ENCODE results near the gene PDE8A. TPM values are rescaled to one million over a fixed set of nuclear protein-coding genes. Genes with fewer than 3 reads are reported as not detected.

The PDE8A gene
- total RNA-seq, 1 experiment from 2014 or later = 27.4 TPM

DNA sequence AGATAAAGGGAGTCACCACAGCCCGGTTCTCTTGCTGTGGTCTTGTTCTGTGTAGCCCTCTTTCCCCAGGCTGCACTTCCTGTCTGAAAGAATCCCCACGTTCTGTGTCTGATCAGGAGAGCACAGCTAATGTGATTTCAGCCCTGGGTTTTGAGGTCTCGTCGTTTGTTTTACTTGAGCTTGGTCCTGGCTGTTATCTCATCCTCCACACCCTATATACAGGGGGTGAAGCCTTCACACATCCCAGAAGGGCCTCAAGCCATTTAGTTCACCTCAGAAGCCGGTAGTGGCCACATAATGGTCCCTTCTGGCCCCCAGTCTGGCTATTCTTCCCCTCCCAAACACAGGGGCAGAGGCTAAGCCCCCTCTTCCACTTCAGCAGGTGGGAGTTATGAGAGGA lies 115.6 kb downstream of the PDE8A start:
- ChIA-PET POLR2A (interaction anchor here (0.8 to 1.2 kb wide), 3 partner anchors 11 to 45 kb away, joined by 3 to 5 read pairs (median 4); no protein-coding TSS in a partner anchor), CTCF (interaction anchor here (0.5 to 0.7 kb wide), 3 partner anchors 16 to 46 kb away, joined by 3 to 4 read pairs (median 4); no protein-coding TSS in a partner anchor)
- H3K9me3 Mint-ChIP-seq (ENCODE audit: unreplicated experiment) = no peaks in the 10 kb centered on the region
- DNase-seq (ENCODE audit: unreplicated experiment) = no peak
- H3K4me1 Mint-ChIP-seq (ENCODE audit: insufficient read depth, unreplicated experiment) = peaks cover 20% of the 10 kb centered on the region
- H3K36me3 Mint-ChIP-seq (ENCODE audit: insufficient read depth, unreplicated experiment) = peaks cover 9% of the 10 kb centered on the region
- TF ChIP-seq CTCF (IDR thresholded peaks at IDR 0.05; ENCODE audit: unreplicated experiment) = no peak
- no peak overlapping the region for H3K4me3 Mint-ChIP-seq (ENCODE audit: unreplicated experiment)
- intact Hi-C loops (cut with micrococcal nuclease) = no loop called here
- H3K27ac Mint-ChIP-seq (ENCODE audit: low read depth, unreplicated experiment) = peak overlapping the region; percentile 97
- H3K27me3 Mint-ChIP-seq (ENCODE audit: insufficient read depth, unreplicated experiment) = no peaks in the 10 kb centered on the region
- BruUV-seq (replicated peaks) = no TSS peak

DNA sequence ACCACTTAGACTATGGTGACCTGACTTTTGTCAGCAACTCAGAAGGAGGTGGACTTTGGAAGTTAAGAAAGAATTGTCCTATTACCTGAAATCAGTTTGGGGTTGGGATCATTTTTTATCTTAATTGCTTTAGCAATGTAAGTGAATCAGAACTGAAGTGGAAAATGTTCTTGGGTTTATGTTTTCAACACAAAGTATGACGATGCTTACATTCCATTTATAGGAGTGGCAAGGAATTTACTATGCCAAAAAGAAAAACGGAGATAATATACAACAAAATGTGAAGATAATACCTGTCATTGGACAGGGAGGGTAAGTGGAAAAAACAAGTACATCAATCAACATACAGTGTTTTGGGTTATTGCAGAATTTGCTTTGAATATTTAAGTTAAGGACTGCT lies 116.1 kb downstream of the PDE8A start:
- peak; percentile 8 for DNase-seq (ENCODE audit: unreplicated experiment)
- BruUV-seq (replicated peaks) = no TSS peak
- H3K27ac Mint-ChIP-seq (ENCODE audit: low read depth, unreplicated experiment) = peak overlapping the region; percentile 97
- H3K9me3 Mint-ChIP-seq (ENCODE audit: unreplicated experiment) = no peaks in the 10 kb centered on the region
- no peaks in the 10 kb centered on the region for H3K27me3 Mint-ChIP-seq (ENCODE audit: insufficient read depth, unreplicated experiment)
- TF ChIP-seq CTCF (IDR thresholded peaks at IDR 0.05; ENCODE audit: unreplicated experiment) = no peak
- intact Hi-C loops (cut with micrococcal nuclease) = no loop called here
- peaks cover 20% of the 10 kb centered on the region for H3K4me1 Mint-ChIP-seq (ENCODE audit: insufficient read depth, unreplicated experiment)
- ChIA-PET POLR2A (interaction anchor here (0.9 to 1.6 kb wide), 2 partner anchors 45 to 116 kb away, joined by 5 to 6 read pairs; partner anchors contain the start of gene PDE8A), CTCF (no interaction called here)
- peak overlapping the region; percentile 1 for H3K4me3 Mint-ChIP-seq (ENCODE audit: unreplicated experiment)
- peaks cover 9% of the 10 kb centered on the region for H3K36me3 Mint-ChIP-seq (ENCODE audit: insufficient read depth, unreplicated experiment)

GRCh38 chr15:85099195-85099803 lies 117.6 kb downstream of the PDE8A start:
- H3K27me3 Mint-ChIP-seq (ENCODE audit: insufficient read depth, unreplicated experiment) = no peaks in the 10 kb centered on the region
- intact Hi-C loops (cut with micrococcal nuclease) = no loop called here
- H3K4me3 Mint-ChIP-seq (ENCODE audit: unreplicated experiment) = no peak overlapping the region
- no peak for DNase-seq (ENCODE audit: unreplicated experiment)
- CTCF ChIA-PET = interaction anchor here (0.6 kb wide), 1 partner anchor 68 kb away, joined by 3 read pairs; no protein-coding TSS in a partner anchor
- POLR2A ChIA-PET = interaction anchor here (1.6 kb wide), 1 partner anchor 118 kb away, joined by 6 read pairs; the partner anchor contains the start of gene PDE8A
- no peak for TF ChIP-seq CTCF (IDR thresholded peaks at IDR 0.05; ENCODE audit: unreplicated experiment)
- H3K4me1 Mint-ChIP-seq (ENCODE audit: insufficient read depth, unreplicated experiment) = peaks cover 19% of the 10 kb centered on the region
- no peak overlapping the region for H3K27ac Mint-ChIP-seq (ENCODE audit: low read depth, unreplicated experiment)
- BruUV-seq (replicated peaks) = no TSS peak
- H3K9me3 Mint-ChIP-seq (ENCODE audit: unreplicated experiment) = no peaks in the 10 kb centered on the region
- peaks cover 9% of the 10 kb centered on the region for H3K36me3 Mint-ChIP-seq (ENCODE audit: insufficient read depth, unreplicated experiment)

DNA sequence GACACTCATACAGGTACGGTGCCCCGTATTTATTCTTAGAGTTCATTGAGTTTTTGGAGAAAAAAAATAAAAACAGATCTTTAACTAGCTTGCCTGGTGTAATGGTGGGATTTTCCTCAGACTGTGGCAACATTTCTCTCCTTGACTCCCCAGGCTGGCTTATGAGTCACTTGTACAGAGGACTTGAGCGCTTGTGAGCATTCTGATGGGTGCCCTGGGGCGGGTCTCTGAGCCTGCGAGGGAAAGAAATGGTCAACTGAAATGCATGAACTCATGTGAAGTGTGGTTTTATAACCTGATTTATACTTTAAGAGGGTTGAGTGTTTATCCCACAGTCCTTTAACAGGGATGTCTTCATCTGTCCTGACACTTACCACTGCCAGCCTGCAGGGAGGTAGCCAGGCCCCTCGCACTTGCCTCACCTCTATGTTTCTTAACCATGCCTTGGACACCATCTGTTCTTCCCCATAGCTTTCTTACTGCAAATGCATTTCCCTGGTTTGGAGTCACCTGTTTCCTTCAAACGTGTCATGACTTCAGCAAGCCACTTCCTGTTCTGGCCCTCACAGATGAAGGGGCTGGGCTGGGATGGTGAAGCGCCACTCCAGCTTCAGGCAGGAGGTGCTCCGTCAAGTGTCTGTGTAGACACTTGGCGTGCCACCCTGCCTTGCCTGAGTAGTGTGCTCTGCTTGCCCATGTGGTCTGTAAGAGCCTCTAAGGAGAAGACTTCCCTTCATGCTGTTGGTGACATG lies 118.7 kb downstream of the PDE8A start:
- no peak overlapping the region for H3K27ac Mint-ChIP-seq (ENCODE audit: low read depth, unreplicated experiment)
- peak; percentile 23 for DNase-seq (ENCODE audit: unreplicated experiment)
- CTCF ChIA-PET = no interaction called here
- H3K36me3 Mint-ChIP-seq (ENCODE audit: insufficient read depth, unreplicated experiment) = peaks cover 9% of the 10 kb centered on the region
- H3K4me1 Mint-ChIP-seq (ENCODE audit: insufficient read depth, unreplicated experiment) = peaks cover 13% of the 10 kb centered on the region
- POLR2A ChIA-PET = no interaction called here
- TF ChIP-seq CTCF (IDR thresholded peaks at IDR 0.05; ENCODE audit: unreplicated experiment) = no peak
- no TSS peak for BruUV-seq (replicated peaks)
- intact Hi-C loops (cut with micrococcal nuclease) = no loop called here
- no peaks in the 10 kb centered on the region for H3K9me3 Mint-ChIP-seq (ENCODE audit: unreplicated experiment)
- H3K27me3 Mint-ChIP-seq (ENCODE audit: insufficient read depth, unreplicated experiment) = no peaks in the 10 kb centered on the region
- H3K4me3 Mint-ChIP-seq (ENCODE audit: unreplicated experiment) = no peak overlapping the region
